IMR-90 (cell line): ENCODE data around the gene CLDN15. TPM values are rescaled to one million over a fixed set of nuclear protein-coding genes. Genes with fewer than 3 reads are reported as not detected.

ENCODE experiments used
- ATAC-seq: fragments of 200-7000 bp; cut with Tn5 transposase; 2 replicates; pipeline ENCODE4 v1.9.1; 2020; ENCODE audit warnings: low read depth, mild to moderate bottlenecking, moderate library complexity
- BruUV-seq: library from RNA; stranded (reverse); fragments of 400-500 nt; replicated peaks from 2 replicates; lab custom pipeline; 2021; lab: Mats Ljungman, UMichigan
- CTCF ChIA-PET: fragments of 300-600 bp; formaldehyde crosslinking; extraction: SDS; loops from one replicate; lab custom pipeline; 2021; ENCODE audit warnings: antibody characterized with exemption; lab: Yijun Ruan, JAX
- POLR2A ChIA-PET: fragments of 300-600 bp; sonication (Branson Sonifier 250); formaldehyde crosslinking; loops from one replicate; lab custom pipeline; 2022; ENCODE audit warnings: antibody characterized with exemption; ENCODE audit not compliant: unreplicated experiment; lab: Charles Lee
- DNase-seq: peaks from one replicate; pipeline ENCODE4 v3.0.0; 2013
- H2AFZ ChIP-seq: replicated peaks from 2 replicates; pipeline ENCODE3; 2013; ENCODE audit warnings: low read length, mild to moderate bottlenecking; ENCODE audit not compliant: poor library complexity
- H2AK5ac ChIP-seq: 2 replicates; pipeline ENCODE4 v1.6.1; 2013; ENCODE audit warnings: low read depth, low read length, inconsistent platforms
- H2AK9ac ChIP-seq: replicated peaks from 2 replicates; pipeline ENCODE3; 2013; ENCODE audit warnings: mild to moderate bottlenecking, low read depth, low read length, moderate library complexity; ENCODE audit not compliant: poor library complexity
- H2BK120ac ChIP-seq: 2 replicates; pipeline ENCODE4 v1.6.1; 2013; ENCODE audit warnings: low read depth, low read length, inconsistent platforms
- H2BK15ac ChIP-seq: 3 replicates; pipeline ENCODE4 v1.6.1; 2013; ENCODE audit warnings: low read depth, low read length, inconsistent platforms
- H2BK20ac ChIP-seq: 2 replicates; pipeline ENCODE4 v1.6.1; 2013; ENCODE audit warnings: low read depth, mild to moderate bottlenecking, inconsistent platforms, low read length, moderate library complexity
- H2BK5ac ChIP-seq: 2 replicates; pipeline ENCODE4 v1.6.1; 2013; ENCODE audit warnings: mild to moderate bottlenecking, low read depth, low read length, inconsistent platforms; ENCODE audit not compliant: poor library complexity, severe bottlenecking
- H3K14ac ChIP-seq: replicated peaks from 2 replicates; pipeline ENCODE4 v1.6.1; 2013; ENCODE audit warnings: low read depth, low read length, inconsistent platforms
- H3K18ac ChIP-seq: 2 replicates; pipeline ENCODE4 v1.6.1; 2013; ENCODE audit warnings: low read depth, low read length, control low read depth
- H3K23ac ChIP-seq: 2 replicates; pipeline ENCODE4 v1.6.1; 2013; ENCODE audit warnings: low read depth, low read length, inconsistent platforms
- H3K27ac ChIP-seq: 2 replicates; pipeline ENCODE4 v1.5.1; 2013; ENCODE audit warnings: mild to moderate bottlenecking, control low read depth, low read length; ENCODE audit not compliant: insufficient read depth
- H3K27me3 ChIP-seq: 2 replicates; pipeline ENCODE4 v1.6.1; 2013; ENCODE audit warnings: low read length; ENCODE audit not compliant: control insufficient read depth, insufficient read depth
- H3K36me3 ChIP-seq: 2 replicates; pipeline ENCODE4 v1.6.1; 2013; ENCODE audit warnings: low read length, mixed read lengths; ENCODE audit not compliant: control insufficient read depth, insufficient read depth
- H3K4ac ChIP-seq: 2 replicates; pipeline ENCODE4 v1.6.1; 2013; ENCODE audit warnings: low read depth, low read length, inconsistent platforms
- H3K4me1 ChIP-seq: 2 replicates; pipeline ENCODE4 v1.6.1; 2013; ENCODE audit warnings: low read length, mixed read lengths; ENCODE audit not compliant: control insufficient read depth, insufficient read depth
- H3K4me2 ChIP-seq: 2 replicates; pipeline ENCODE4 v1.6.1; 2013; ENCODE audit warnings: low read depth, mild to moderate bottlenecking, control low read depth, low read length, moderate library complexity
- H3K4me3 ChIP-seq: 2 replicates; pipeline ENCODE4 v1.5.1; 2013; ENCODE audit warnings: low read depth, mild to moderate bottlenecking, control low read depth, low read length, moderate library complexity; ENCODE audit not compliant: insufficient read depth
- H3K56ac ChIP-seq: 2 replicates; pipeline ENCODE4 v1.6.1; 2013; ENCODE audit warnings: low read length, inconsistent platforms; ENCODE audit not compliant: insufficient read depth; ENCODE audit errors: extremely low read depth
- H3K79me1 ChIP-seq, 2 experiments: 2 replicates each; pipeline ENCODE4 v1.6.1; 2013; ENCODE audit warnings: low read length in 2 of 2, inconsistent platforms in 1 of 2, low read depth in 1 of 2
- H3K9ac ChIP-seq: 2 replicates; pipeline ENCODE4 v1.6.1; 2013; ENCODE audit warnings: low read depth, low read length, control low read depth
- H3K9me1 ChIP-seq: 2 replicates; pipeline ENCODE4 v1.6.1; 2013; ENCODE audit warnings: low read length, inconsistent platforms; ENCODE audit not compliant: insufficient read depth
- H3K9me3 ChIP-seq: 2 replicates; pipeline ENCODE4 v1.6.1; 2013; ENCODE audit warnings: low read length; ENCODE audit not compliant: control insufficient read depth, insufficient read depth
- H4K20me1 ChIP-seq: 2 replicates; pipeline ENCODE4 v1.6.1; 2013; ENCODE audit warnings: low read length, inconsistent platforms; ENCODE audit not compliant: insufficient read depth
- H4K5ac ChIP-seq: 2 replicates; pipeline ENCODE4 v1.6.1; 2013; ENCODE audit warnings: mild to moderate bottlenecking, low read depth, low read length, control low read depth
- H4K8ac ChIP-seq, 2 experiments: 2 replicates each; pipeline ENCODE4 v1.6.1; 2013; ENCODE audit warnings: low read depth in 2 of 2, low read length in 2 of 2, control low read depth in 1 of 2, inconsistent platforms in 1 of 2
- H4K91ac ChIP-seq: 2 replicates; pipeline ENCODE4 v1.6.1; 2013; ENCODE audit warnings: low read depth, low read length, inconsistent platforms; ENCODE audit not compliant: insufficient read depth
- CEBPB ChIP-seq: IDR thresholded peaks from 2 replicates; pipeline ENCODE4 v1.6.1; 2012; ENCODE audit warnings: low read depth, low read length, improper control_type of control experiment
- CTCF ChIP-seq: conservative IDR thresholded peaks from 2 replicates; pipeline ENCODE4 v1.5.1; 2012; ENCODE audit warnings: mild to moderate bottlenecking, low read depth, low read length, improper control_type of control experiment
- FOS ChIP-seq: fragments of 150-350 bp; IDR thresholded peaks from 2 replicates; pipeline ENCODE4 v1.6.1; 2016; ENCODE audit warnings: low read depth, low read length
- NFE2L2 ChIP-seq: fragments of 150-350 bp; IDR thresholded peaks from 2 replicates; pipeline ENCODE4 v1.6.1; 2016; ENCODE audit warnings: low read depth, mild to moderate bottlenecking, low read length
- POLR2A ChIP-seq: IDR thresholded peaks from 2 replicates; pipeline ENCODE4 v1.6.1; 2012; ENCODE audit warnings: mild to moderate bottlenecking, low read depth, low read length
- USF2 ChIP-seq: fragments of 150-350 bp; IDR thresholded peaks from 2 replicates; pipeline ENCODE4 v1.6.1; 2017; ENCODE audit warnings: mild to moderate bottlenecking, antibody characterized with exemption, low read length, low read depth
- WGBS, 2 experiments: methylation state at CpG; one replicate each; pipeline versions ENCODE4 v1.1.5 to v1.1.7; 2013; ENCODE audit warnings: missing lambda C conversion rate in 2 of 2; ENCODE audit not compliant: insufficient read length in 1 of 2; ENCODE audit errors: extremely low coverage in 2 of 2; 5-methylcytosine and 5-hydroxymethylcytosine counted together
- dilution Hi-C: fragments of 300-500 bp; cut with HindIII; formaldehyde crosslinking; loops from one replicate; pipeline ENCODE4 v1.14.3; 2018; ENCODE audit warnings: low sequenced_read_pairs; ENCODE audit not compliant: unreplicated experiment
- in situ Hi-C: fragments of 300-500 bp; cut with MboI; formaldehyde crosslinking; loops from 3 replicates; pipeline ENCODE4 v1.14.3; 2019; ENCODE audit warnings: low sequenced_read_pairs, inconsistent platforms, mixed read lengths
- intact Hi-C: fragments of 100-400 bp; cut with micrococcal nuclease; formaldehyde crosslinking; loops from 2 replicates; pipeline ENCODE4 v1.10.0; 2022
- polyA plus RNA-seq, 3 experiments: library from polyadenylated mRNA; depleted of rRNA; stranded (reverse); fragments of >200 nt; gene quantifications; 2 replicates each; pipeline ENCODE4 v1.2.3, GENCODE V29; 2012; ENCODE audit warnings: low replicate concordance in 1 of 3
- total RNA-seq: library from RNA; depleted of rRNA; stranded (reverse); fragments of >200 nt; gene quantifications from 2 replicates; pipeline ENCODE4 v1.2.3, GENCODE V29; 2012

The CLDN15 gene
- total and polyA plus RNA-seq, 2 of the 4 experiments (the other 2 are of a cell fraction): 0.72 to 5.4 TPM

DNA sequence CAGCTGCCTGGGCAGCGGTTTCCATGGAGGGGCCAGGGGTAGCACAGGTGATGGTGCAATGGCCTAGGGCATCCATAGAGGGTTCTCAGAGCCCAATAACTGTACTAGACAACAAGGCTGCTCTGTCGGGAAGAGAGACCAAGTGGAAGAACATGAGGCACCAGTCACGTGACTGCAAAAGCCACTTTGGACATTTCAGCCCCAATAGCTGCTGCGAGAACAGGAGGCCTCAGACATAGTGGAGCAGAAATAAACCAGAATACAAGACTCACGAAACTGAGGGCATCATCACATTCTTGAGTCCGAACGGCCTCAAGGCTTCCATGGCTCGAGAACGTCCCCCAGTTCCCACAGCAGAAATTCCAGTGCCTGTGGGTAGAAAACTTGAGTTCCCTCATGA, 39.6 kb upstream of the CLDN15 start:
- no peak overlapping the region for H4K8ac ChIP-seq
- H2BK20ac ChIP-seq: no peak overlapping the region
- no peak for DNase-seq
- no peak overlapping the region for H2AK5ac ChIP-seq
- no peak overlapping the region for H2BK5ac ChIP-seq
- no peak overlapping the region; the same call in 1 of the 2 replicates for H3K23ac ChIP-seq
- CTCF ChIA-PET: no interaction called here
- H3K14ac ChIP-seq: no peak overlapping the region
- H2BK15ac ChIP-seq: no peak overlapping the region
- no peaks in the 10 kb centered on the region for H3K9me3 ChIP-seq
- H3K79me1 ChIP-seq: no peaks in the 10 kb centered on the region
- H2BK120ac ChIP-seq: no peak overlapping the region
- no peak for ATAC-seq
- no peak overlapping the region for H4K91ac ChIP-seq
- 59% methylated on average over 3 of the region's 9 CpGs; no CpG with 5 or more reads in 1 of the 2 experiments for WGBS, 2 experiments
- no peak overlapping the region for H3K4me2 ChIP-seq
- H3K9me1 ChIP-seq: no peaks in the 10 kb centered on the region
- in situ Hi-C loops: loop anchor here (25.0 kb wide), 1 partner anchor 1290 kb away; the partner anchor contains the start of gene AZGP1
- H3K27me3 ChIP-seq: peaks cover 32% of the 10 kb centered on the region
- no peak overlapping the region for H3K56ac ChIP-seq
- H3K27ac ChIP-seq: no peak overlapping the region
- POLR2A ChIA-PET: no interaction called here
- no peaks in the 10 kb centered on the region for H3K4me1 ChIP-seq
- no peak for TF ChIP-seq POLR2A
- no peak for TF ChIP-seq CEBPB
- TF ChIP-seq FOS: no peak
- no peak for TF ChIP-seq USF2
- TF ChIP-seq NFE2L2: no peak
- TF ChIP-seq CTCF: no peak
- no TSS peak for BruUV-seq
- no peaks in the 10 kb centered on the region for H3K36me3 ChIP-seq
- H4K20me1 ChIP-seq: no peaks in the 10 kb centered on the region
- dilution Hi-C loops: no loop called here
- no peak overlapping the region for H4K5ac ChIP-seq
- no peak overlapping the region for H3K4me3 ChIP-seq
- H3K18ac ChIP-seq: no peak overlapping the region
- intact Hi-C loops: no loop called here
- no peak overlapping the region for H3K4ac ChIP-seq
- H3K9ac ChIP-seq: no peak overlapping the region
- no peak overlapping the region for H2AFZ ChIP-seq
- H2AK9ac ChIP-seq: no peak overlapping the region
